Measurements from ENCODE around the gene SLC4A11.

The SLC4A11 gene

DNA sequence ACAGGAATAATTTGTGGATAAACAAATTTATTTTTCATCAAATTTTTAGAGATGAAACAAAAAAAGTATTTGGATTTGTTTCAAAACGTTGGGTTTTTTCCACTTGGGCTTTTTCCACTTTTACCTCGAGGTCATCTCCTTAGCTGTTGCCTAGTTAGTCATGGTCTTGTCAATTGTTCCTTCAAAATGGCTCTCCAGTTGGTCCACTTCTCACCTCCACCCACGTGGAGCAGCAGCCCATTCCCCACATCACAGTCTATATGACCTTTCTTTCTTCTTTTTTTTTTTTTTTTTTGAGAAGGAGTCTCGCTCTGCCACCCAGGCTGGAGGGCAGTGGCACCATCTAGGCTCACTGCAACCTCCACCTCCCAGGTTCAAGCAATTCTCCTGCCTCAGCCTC, 6.7 kb upstream of the SLC4A11 start:
- DNase-seq, result no peak

DNA sequence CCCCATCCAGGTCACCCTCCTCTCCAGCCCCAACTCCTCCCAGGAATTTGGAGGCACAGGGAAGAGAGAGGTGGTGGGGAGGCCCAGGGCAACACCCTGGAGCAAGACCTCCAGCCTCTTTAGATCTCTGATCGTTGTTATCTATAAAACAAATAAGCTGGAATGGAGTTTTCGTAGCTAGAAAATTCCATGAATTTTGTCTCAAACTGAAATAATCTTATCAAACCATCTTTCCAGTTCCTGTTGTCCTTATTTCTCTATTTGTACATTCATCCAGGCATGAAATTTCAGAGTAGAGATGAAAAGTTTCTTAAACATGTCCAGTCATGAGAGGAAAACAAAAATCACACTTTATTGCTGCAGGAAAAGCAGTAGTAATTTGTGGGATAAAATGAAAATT, 6.2 kb upstream of the SLC4A11 start:
- no peak for DNase-seq

DNA sequence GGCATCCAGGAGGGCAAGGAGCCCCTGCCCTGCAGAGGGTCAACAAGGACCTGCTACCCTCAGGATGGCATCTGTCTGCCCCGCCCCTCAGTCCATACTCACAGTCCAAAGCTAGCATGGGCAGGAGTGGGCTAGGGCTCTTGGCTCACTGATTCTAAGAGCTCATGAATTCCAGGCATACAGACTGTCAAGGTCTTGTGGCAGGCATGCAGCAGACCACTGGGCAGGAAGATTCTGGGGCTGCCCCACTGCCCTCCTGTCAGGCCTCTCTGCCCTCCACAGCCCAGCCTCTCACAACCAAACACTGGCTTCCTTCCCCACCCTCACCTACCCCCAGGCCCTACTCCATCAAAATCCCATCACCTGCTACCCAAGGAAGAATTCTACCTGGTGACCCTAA, 5.6 kb upstream of the SLC4A11 start:
- no peak for DNase-seq

DNA sequence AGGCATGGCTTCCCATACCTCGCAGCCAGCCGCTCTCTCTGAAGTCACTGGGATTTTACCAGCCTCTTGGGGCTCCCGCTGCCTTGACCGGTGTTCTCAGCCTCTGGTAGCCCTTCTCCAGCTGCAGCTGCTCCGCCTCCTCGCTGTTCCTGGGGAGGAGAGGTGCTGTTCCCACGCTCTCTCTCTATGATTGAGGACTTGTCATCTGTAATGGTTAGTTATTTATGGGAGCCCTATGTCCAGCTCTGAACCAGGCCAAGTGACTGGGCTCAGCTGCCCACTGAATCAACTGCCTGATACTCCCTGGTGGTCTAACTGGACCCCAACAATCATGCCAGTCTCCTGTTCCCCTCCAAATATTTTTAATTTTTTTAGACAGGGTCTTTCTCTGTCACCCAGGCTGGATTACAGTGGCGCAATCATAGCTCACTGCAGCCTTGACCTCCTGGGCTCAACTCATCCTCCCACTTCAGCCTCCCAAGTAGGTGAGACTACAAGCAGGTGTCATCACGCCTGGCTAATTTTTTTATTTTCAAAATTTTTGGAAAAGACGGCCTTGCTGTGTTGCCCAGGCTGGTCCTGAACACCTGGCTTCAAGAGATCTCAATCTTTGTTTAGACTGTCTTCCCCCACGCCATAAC, 4.8 kb upstream of the SLC4A11 start:
- no peak for DNase-seq

DNA sequence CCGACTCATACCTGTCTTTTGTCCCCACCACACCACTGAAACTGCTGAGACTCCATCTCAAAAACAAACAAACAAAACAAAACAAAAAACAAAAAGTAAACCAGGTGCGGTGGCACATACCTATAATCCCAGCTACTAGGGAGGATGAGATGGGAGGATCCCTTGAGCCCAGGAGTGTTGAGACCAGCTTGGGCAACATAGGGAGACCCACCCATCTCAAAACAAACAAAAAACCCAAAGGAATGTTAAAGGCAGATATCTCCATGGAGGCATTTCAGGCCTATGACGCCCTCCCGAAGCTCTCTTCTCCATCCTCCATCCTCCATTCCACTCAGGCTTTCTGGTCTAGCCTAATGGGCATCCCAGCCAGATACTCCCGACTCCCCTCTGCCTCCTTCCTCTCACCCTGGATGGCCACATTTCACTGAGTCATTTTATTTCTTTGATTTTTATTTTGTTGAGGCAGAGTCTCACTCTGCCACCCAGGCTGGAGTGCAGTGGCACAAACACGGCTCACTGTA, 3.2 kb upstream of the SLC4A11 start:
- no peak for DNase-seq

DNA sequence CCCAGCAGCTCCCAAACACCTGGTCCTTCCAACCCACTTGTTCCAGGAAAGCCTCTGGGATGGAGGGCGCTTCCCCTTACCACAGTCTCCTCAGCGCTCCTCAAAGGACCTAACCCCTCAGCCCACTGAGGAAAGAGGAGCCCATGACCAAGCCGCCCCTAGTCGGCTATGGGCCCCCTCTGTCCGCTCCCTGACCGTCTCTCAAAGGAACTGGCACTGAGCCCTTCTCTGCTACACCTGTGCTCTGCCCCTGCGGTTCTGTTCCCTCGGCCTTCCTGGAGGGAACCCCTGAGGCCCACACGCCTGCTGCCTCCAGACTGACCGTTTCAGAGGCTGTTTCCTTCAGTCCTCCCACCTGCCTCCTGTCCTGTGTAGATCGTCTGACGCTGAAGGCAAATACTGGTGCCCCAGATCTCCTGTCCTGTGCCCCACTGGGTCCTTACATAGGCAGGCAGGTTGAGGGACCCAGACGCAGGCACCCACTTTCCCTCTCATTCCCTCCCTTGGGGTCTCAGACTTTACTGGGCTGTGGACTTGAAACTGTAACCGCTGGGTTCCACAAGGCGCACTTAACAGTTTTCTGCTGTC, 1.9 kb upstream of the SLC4A11 start:
- no peak for DNase-seq

DNA sequence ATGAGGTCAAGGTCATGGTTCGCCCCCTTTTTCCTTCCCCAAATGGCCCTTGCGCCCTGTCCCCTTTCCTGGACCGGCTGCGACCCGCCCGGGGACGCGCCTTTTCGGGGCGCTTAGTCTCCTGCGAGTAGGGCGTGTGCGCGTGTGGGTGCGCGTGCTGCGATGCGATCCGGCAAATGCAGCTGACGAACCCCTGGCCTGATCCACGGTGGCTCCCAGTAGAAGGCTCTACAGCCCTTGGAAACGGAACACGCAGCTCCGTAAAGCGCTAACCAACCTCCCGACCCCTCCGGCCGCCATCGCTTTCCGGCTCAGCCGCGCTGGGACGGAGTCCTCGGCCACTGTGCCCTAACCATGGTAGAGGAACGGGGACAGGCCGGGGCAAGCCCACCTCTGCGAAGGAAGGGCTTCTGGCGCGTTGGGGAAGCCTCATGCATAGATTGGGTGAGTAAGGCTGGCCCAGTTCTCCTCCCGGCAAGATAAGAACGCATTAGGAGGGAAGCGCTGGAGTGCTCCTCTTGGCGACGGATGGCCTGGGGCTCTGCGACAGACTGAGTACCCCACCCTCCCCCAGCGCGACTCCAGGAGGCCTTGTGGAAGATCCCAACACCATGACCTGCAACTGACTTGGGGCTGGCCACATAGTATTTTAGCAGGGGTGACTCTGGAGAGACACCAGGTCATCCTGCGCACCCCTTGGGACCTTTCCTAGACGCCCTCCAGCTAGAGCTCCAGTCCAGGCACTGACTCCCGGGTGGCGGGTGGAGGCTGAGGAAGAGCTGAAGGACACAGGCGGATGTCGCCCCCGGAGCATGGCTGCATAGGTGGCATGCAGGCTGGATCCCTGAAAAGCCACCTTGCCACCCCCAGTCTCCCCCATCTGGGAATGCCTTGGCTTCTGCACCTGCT, 1.1 kb upstream of the SLC4A11 start:
- no peak for DNase-seq

DNA sequence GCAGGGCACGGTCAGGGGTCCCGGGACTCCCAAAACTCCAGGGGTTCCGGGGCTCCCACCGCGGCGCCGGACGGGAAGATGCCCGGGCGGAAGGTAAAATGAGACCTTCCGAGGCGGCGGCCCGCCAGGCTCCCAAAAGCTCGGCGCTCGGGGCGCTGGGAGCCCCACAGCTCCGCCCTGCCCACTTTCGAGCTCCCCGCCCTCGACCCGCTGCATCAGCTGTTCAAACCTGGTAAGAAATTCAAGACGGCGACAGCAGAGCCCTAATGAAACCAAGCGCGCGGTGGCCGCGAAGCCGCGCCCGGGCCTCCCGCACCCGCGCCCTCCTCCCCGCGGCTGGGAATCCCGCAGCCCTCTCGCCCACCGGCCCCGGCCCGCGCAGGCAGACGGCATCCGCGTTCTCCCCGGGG, 369 bp downstream of the SLC4A11 start:
- DNase-seq, result no peak

DNA sequence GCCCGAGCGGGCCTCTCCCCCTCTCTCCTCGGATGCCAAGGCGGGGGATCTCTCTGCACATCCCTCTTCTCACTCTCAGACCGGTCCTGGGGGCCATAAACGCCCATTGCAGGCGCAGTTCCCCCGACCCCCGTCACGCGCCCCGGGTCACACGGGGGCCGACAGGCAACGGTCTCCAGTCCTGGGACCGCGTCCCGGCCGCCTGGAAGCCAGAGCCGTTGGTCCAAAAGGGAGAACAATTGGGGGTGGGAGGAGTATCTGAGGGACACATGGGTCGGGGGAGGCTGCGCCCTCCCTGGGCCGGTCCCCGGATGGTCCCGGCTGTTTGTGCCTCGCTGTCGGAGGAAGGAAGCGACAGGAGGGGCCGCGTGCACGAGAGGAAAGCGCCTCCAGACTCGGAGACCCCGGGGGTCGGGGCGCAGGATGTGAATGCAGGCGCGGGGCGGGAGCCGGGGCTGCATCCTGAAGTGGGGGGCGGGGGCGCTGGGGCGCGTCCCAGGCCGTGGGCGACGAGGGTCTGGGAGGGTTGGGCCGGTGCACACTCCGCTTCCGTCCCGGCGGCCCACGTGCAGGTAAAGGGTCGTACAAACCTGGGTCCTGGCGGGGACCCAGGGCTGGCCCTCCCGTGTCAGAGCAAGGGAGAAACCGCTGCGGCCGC, 903 bp downstream of the SLC4A11 start:
- DNase-seq, result no peak

DNA sequence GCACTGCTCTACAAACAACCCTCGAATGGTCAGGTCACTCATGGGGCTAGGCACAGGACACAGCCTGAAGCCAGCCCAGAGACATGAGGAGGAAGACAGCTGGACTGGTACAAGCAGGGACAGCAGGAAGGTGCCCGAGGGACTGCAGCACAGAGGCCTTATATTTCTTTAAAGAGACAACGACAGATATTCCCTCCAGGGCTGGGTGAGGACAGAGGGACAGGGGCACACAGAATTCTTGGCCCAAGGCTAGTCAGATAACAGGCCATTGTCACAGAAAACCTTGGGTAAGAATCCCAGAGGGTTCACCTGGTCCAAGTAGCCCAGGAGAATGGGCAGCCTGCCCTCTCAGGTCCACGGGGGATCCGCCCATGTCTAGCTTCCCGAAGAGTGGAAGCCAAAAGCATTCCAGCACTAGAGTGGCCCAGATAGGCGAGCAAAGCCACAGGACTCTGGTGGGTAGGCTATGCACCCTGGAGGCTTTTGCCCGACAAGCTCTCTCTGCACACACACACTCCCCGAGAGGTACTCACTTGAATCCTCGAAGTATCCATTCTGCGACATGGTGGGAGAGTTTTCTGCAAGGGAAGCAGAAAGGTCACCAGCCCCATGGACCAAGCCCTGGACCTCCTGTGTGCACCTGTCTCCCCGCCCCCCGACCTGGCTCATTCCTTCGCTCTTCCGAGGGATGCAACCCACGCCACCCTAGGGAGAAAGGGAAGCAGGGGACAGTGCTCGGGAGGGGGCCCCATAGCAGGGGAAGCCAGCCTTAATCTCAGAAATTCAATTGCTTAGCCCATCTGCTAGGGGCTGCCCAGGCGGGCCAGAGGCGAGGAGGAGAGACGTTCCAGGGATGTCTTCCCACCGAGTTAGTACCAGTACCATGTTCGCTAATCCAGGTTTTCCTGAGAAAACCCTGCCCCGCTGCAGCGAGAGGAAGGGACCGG, 1.7 kb downstream of the SLC4A11 start:
- no peak for DNase-seq

DNA sequence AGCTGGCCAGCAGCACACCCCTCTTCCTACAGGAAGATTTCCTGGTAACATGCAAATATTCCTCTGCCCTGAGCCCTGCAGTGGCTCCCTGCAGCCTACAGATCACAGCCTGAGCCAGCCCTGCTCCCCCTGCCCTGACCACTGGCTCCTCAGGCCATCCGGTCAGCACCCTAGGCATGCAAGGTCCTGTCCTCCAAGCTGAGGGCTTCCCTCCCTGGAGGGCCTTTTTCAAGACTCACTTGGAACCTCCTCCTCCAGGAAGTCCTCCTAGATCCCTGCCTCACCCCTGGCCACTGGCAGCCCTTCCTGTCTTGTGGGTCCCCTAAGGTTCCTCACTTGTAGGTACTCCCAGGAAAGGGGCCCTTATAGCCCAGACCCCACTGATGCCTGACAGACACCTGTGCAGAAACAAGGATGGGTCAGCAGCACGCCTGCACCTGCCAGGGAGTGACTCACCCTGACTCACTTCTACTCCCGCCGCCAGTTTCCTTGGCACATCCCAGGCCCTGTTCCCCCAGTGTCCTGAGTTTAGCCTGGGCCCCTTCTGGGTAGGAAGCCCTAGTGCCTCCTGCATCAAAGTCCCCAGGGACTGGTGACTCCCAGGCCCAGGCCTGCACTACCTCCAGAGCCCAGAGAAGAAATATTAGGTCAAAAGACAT, 3.2 kb downstream of the SLC4A11 start:
- no peak for DNase-seq

DNA sequence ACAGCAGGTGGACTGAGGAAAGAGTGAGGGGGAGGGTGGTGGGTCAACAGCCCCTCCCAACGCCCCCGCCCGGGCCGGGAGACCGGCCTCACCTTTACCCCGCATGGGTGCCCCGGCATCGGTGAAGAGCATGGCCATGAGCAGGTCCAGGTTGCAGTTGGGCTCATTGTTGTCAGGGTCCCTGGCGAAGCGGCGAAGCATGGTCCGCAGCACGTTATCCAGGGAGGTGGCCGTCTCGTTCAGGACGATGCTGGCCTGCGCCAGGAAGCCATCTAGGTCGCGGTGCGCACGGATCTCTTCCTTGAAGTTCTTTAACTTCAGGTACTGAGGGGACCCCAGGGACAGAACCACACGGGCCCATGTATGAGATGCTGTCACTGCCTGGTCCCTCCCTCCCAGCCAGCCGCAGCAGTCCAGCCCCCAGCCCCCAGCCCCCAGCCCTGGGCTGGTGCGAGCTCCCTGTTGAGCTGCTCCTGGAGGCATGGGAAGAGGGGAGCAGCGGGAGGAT, 4.9 kb downstream of the SLC4A11 start:
- DNase-seq, result no peak

DNA sequence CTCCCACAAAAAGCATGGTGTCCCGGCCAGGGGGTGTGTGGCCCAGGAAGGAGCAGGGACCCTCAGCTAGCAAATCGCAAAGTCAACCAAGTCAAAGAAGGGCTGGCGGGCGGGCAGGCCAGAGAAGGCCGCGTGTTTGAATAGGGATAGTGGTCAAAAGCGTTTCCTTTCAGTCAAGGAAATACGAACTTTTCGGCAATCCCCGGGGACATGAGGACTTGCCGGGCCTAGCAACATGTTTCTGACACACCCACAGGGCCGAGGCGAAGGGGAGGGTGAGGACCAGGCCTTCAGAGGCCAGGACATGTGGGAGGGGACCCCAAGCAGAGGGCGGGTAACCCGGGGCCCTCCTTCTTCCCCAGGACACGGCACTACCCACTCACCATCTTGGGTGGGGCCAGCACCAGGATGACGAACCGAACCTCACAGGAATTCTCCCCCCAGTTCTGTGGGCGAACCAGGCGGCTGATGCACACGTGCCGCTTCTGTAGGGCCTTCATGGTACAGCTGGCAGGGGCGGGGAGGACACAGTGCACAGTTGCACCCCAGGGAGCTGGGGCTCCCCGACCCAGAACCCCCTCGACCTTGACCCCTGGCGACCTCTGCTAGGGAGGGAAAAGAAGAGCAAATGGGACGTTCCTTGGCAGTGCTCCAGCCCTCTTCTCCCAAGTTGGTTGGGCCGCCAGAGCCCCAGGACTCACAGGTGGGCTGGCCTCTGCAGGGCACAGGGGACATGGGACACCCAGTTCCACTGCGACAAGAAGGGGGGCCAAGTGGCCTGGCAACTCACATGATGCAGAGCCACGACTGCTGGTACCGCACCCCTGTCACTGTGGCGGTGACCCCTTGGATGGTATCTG, 5.6 kb downstream of the SLC4A11 start:
- DNase-seq, result no peak

DNA sequence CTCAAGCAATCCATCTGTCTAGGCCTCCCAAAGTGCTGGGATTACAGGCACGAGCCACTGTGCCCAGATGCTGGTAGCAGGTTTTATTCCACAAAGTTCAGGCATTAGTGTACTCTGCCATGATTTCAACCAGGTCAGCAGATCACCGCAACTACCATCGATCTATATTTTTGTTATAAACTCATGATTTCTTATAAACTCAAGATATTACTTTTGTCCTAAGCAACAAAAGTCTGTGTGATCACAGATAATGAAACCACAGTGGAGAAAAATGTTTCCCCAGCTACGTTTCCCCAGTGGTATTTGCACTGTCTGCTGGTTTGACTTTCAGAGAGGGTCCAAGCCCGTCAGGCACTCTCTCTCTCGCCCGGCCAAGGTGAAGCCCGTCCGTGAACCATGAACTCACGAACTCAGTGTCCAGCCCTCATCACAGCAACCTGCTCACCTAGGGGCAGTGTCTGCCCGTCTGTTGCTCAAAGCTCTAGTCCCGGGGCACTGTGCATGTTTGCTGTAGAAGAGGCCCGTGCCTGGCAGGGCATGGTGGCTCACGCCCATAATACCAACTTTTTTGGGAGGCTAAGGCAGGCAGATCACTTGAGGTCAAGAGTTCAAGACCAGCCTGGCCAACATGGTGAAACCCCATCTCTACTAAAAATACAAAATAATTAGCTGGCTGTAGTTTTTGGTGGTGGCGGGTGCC, 7.0 kb downstream of the SLC4A11 start:
- DNase-seq, result no peak

DNA sequence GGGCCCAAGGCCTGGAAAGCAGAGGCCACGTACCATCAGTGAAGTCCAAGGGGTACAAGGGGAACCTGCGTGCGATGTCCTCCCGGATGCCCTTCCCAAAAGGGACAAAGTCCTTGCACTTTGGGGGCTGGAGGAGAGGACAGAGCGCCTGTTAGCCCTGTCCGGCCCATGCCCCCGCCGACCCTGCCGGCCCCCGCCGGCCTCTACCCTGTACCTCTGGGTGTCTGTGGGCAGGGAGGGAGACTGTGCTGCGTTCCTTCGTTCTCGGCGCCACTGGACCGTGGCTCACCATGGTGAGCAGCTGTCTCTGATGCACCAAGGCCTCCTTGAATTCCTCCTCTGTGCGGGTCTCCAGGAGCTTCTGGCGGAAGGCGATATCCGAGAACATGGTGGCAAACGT, 7.9 kb downstream of the SLC4A11 start:
- no peak for DNase-seq

DNA sequence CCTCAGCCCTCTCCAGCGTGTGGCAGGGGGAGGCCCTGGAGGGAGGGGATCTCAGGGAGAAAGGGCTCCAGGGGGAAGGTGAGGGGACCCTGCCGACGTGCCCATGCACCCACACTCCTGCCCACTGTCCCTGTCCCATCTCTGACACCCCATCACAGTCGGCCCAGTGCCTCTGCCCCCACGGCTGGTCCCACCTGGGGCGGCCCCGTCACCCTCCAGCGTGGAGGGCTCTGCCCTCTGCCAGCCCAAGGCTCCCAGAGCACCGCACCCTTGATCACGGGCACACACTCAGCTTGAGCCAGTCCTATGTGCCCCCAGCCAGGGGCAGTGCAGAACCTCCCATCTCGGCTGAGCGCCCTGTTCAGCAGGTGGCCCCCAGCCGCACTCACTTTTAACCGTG, 9.2 kb downstream of the SLC4A11 start:
- DNase-seq, result no peak

DNA sequence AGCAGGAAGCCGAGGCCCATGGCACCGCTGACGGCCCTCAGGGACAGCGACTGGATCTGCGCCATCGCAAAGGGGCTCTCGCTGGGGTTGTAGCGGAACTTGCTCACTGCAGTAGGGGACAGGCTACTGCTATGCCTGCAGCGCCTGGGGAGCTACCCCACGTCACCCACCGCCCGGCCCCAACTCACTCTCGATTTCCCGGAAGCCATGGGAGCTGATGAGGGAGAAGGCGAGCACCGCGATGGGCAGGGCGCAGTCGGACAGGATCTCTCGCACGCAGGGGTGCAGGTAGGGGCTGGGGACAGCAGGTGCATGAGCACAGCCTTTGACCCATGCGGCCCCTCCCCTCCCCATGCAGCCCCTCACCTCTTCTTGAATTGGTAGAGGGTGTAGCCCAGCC, 9.8 kb downstream of the SLC4A11 start:
- DNase-seq, result no peak

DNA sequence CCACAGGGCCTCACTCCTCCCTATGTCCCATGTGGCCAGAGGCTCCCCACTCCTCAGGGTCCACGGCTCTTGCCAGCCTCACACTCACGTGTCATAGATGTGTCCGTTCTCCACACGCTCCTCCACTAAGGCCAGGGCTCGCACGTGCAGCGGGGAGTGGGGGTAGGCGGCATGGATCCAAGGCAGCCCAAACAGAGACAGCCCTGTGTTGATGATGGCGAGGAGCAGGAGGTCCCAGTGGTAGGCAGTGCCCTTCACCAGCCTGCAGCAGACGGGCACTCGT, 10.3 kb downstream of the SLC4A11 start:
- no peak for DNase-seq

DNA sequence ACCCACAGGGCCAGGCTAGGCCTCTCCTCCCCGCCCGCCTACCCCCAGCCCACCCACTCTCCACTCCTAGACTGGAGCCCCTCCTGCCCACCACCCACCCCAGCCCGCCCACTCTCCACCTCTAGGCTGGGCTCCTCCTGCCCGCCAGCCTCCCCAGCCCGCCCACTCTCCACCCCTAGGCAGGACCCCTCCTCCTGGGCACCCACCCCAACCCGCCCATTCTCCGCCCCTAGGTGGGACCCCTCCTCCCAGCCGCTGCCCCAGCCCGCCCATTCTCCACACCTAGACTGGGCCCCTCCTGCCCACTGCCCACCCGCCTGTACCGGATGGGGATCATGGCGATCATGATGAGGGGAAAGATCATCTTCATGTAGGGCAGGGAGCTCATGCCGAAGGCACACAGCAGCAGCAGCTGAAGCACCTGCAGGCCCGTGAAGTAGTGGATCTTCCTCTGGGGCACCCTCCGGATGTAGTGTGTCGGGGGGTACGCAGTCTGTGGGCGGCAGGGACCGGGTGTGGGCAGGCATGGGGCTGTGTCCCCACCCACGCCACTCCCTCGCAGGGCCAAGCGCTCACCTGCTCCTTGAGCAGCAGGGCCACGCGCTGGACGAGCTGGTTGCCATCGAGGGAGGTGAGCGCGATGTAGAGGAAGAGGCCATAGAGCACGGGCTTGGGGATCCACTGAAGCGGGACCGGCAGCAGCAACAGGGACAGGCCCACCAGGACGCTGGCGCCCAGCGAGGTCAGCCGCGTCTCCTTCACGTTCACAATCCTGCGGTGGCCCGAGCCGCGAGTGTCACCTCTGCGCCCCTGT, 10.8 kb downstream of the SLC4A11 start:
- no peak for DNase-seq

Data from NK-92 treated with Interleukin-12 subunit alpha and Interleukin-12 subunit beta, amount 100 ng/mL, for 24 hours (cell line).